ENCODE results near the gene TRMT2A. TPM values are rescaled to one million over a fixed set of nuclear protein-coding genes. Genes with fewer than 3 reads are reported as not detected.

Gene TRMT2A
- total RNA-seq, 5 donors from 2014 or later (not counting 1 experiment from before 2014, with no cell fraction given) = 87.6 to 136 (median 123) TPM

- Mint-ChIP-seq H3K4me1 (peaks cover 14 to 28% (median 25%) of the 10 kb centered on the region in 3 donors), H3K4me3 (no peak overlapping the region), H3K36me3 (peaks cover 18% of the 10 kb centered on the region), H3K9me3 (no peaks in the 10 kb centered on the region), H3K27me3 (no peaks in the 10 kb centered on the region), H3K27ac (no peak overlapping the region)
- peak in 1 of 35 experiments; percentile 50 for DNase-seq
- Histone ChIP-seq H3K4me3 (ENCODE audit: control insufficient read depth in 1 of 2, extremely low read depth in 1 of 2, low read length in 1 of 2) (no peak overlapping the region), H3K36me3 (ENCODE audit: control insufficient read depth in 2 of 2, extremely low read depth in 1 of 2, insufficient read depth in 1 of 2, low read length in 1 of 2) (peaks cover 21 to 64% of the 10 kb centered on the region in 2 donors), H3K4me1 (ENCODE audit: control insufficient read depth in 1 of 2, extremely low read depth in 1 of 2, insufficient read depth in 2 of 2, low read length in 2 of 2) (peaks cover 2 to 60% of the 10 kb centered on the region in 2 experiments), H3K27ac (ENCODE audit: low read length) (no peak overlapping the region), H3K9me3 (no peaks in the 10 kb centered on the region), H3K27me3 (replicated peaks in 1 of 2; ENCODE audit: control insufficient read depth in 2 of 2, extremely low read depth in 1 of 2, insufficient read depth in 2 of 2, low read length in 1 of 2) (no peaks in the 10 kb centered on the region)
- ATAC-seq (replicated peaks in 1 of 4) = no peak
- CTCF ChIA-PET = no interaction called here
- POLR2A ChIA-PET = no interaction called here
- WGBS (ENCODE audit: insufficient coverage) = 94% methylated on average over 12 of the region's 13 CpGs
These were observed 6.5 kb upstream of the TRMT2A start for GRCh38 chr22:20123366-20124082.

DNA sequence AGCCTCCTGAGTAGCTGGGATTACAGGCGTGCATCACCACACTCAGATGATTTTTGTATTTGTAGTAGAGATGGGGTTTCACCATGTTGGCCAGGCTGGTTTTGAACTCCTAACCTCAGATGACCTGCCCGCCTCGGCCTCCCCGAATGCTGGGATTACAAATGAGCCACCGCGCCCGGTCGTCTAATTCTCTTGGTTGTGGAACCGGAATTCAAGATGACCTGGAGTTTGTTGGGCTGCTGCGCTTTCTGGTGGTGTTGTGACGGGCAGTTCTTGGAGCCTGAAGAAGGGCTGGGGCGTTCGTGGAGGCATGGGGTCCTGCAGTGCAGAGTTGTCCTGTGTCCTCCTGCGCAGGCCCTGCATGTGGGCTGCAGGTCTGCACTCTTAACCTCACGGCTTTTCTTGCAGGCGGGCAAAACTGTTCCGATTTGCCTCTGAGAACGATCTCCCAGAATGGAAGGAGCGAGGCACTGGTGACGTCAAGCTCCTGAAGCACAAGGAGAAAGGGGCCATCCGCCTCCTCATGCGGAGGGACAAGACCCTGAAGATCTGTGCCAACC is 4.9 kb upstream of the TRMT2A start:
- H3K9me3 Mint-ChIP-seq = no peaks in the 10 kb centered on the region
- POLR2A ChIA-PET = no interaction called here
- peaks cover 14% of the 10 kb centered on the region for H3K36me3 Mint-ChIP-seq
- no peak overlapping the region for H3K4me3 ChIP-seq (ENCODE audit: control insufficient read depth in 1 of 2, extremely low read depth in 1 of 2, low read length in 1 of 2)
- no peaks in the 10 kb centered on the region for H3K27me3 ChIP-seq (replicated peaks in 1 of 2; ENCODE audit: control insufficient read depth in 2 of 2, extremely low read depth in 1 of 2, insufficient read depth in 2 of 2, low read length in 1 of 2)
- peaks cover 19 to 60% of the 10 kb centered on the region in 2 donors for H3K36me3 ChIP-seq (ENCODE audit: control insufficient read depth in 2 of 2, extremely low read depth in 1 of 2, insufficient read depth in 1 of 2, low read length in 1 of 2)
- DNase-seq (no peak), ATAC-seq (replicated peaks in 1 of 4) (no peak)
- no peak overlapping the region for H3K27ac ChIP-seq (ENCODE audit: low read length)
- CTCF ChIA-PET = interaction anchor here (0.6 kb wide), 2 partner anchors 152 to 796 kb away, joined by 3 read pairs; partner anchors contain the start of gene CRKL (in 1 of the 2)
- peaks cover 16 to 39% (median 30%) of the 10 kb centered on the region in 3 donors for H3K4me1 Mint-ChIP-seq
- H3K4me3 Mint-ChIP-seq = no peak overlapping the region
- H3K9me3 ChIP-seq = no peaks in the 10 kb centered on the region
- peaks cover 8 to 67% of the 10 kb centered on the region in 2 experiments for H3K4me1 ChIP-seq (ENCODE audit: control insufficient read depth in 1 of 2, extremely low read depth in 1 of 2, insufficient read depth in 2 of 2, low read length in 2 of 2)
- no peaks in the 10 kb centered on the region for H3K27me3 Mint-ChIP-seq
- H3K27ac Mint-ChIP-seq = no peak overlapping the region
- 96% methylated on average over 20 of the region's 22 CpGs for WGBS (ENCODE audit: insufficient coverage)

GRCh38 chr22:20118300-20119020 is 1.4 kb upstream of the TRMT2A start:
- H3K9me3 ChIP-seq = no peaks in the 10 kb centered on the region
- peak overlapping the region; percentile 67 to 79 for H3K27ac Mint-ChIP-seq
- peaks cover 17 to 86% of the 10 kb centered on the region in 2 experiments for H3K4me1 ChIP-seq (ENCODE audit: control insufficient read depth in 1 of 2, extremely low read depth in 1 of 2, insufficient read depth in 2 of 2, low read length in 2 of 2)
- H3K4me3 Mint-ChIP-seq = peak overlapping the region; percentile 77 to 82 (median 78)
- no peaks in the 10 kb centered on the region for H3K9me3 Mint-ChIP-seq
- ATAC-seq (replicated peaks in 1 of 4) = no peak
- no peak for DNase-seq
- peaks cover 28 to 54% (median 42%) of the 10 kb centered on the region in 3 donors for H3K4me1 Mint-ChIP-seq
- ChIA-PET CTCF (no interaction called here), POLR2A (no interaction called here)
- peak overlapping the region; percentile 54 for H3K27ac ChIP-seq (ENCODE audit: low read length)
- peaks cover 3 to 56% of the 10 kb centered on the region in 2 donors for H3K36me3 ChIP-seq (ENCODE audit: control insufficient read depth in 2 of 2, extremely low read depth in 1 of 2, insufficient read depth in 1 of 2, low read length in 1 of 2)
- 33% methylated on average over 3 of the region's 8 CpGs for WGBS (ENCODE audit: insufficient coverage)
- H3K36me3 Mint-ChIP-seq = peaks cover 12% of the 10 kb centered on the region
- no peaks in the 10 kb centered on the region for H3K27me3 Mint-ChIP-seq
- no peaks in the 10 kb centered on the region for H3K27me3 ChIP-seq (replicated peaks in 1 of 2; ENCODE audit: control insufficient read depth in 2 of 2, extremely low read depth in 1 of 2, insufficient read depth in 2 of 2, low read length in 1 of 2)
- peak overlapping the region; percentile 64 to 86 for H3K4me3 ChIP-seq (ENCODE audit: control insufficient read depth in 1 of 2, extremely low read depth in 1 of 2, low read length in 1 of 2)

DNA sequence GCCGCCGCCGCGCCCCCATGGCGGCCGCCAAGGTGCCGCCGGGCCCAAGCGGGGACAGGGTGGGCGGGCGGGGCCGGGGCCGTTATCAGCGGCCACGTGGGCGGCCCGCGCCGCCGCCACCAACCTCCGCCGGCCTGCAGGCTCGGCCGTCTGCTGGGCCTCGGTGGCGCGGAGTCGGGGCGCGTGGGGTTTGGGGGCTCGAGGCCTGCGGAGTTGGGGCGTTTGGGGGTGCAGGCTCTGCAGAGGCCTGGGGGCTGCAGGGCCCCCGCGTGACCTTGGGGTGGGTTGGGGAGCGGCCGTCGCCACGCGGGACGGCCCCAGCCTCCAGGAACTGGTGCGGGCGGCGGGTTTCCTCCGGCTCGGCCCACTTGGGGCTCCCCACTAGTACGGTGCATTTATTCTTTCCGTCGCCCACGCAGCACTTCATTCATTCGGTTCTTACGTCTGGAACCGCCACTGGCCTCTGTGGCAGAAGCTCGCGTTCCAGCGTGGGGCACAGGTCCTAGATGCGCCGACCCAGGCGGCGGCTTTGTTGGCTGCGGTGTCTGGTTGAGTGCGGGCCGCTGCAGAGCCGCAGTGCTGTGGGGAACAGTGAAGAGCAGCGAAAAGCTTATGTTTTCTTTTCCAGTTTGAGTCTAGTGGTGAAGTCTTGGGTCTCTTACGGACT is 740 bp upstream of the TRMT2A start:
- WGBS (ENCODE audit: insufficient coverage) = 0% methylated on average over 65 of the region's 66 CpGs
- Mint-ChIP-seq H3K36me3 (peaks cover 12% of the 10 kb centered on the region), H3K9me3 (no peaks in the 10 kb centered on the region), H3K27ac (peak overlapping the region; percentile 49 to 79), H3K27me3 (no peaks in the 10 kb centered on the region), H3K4me1 (peaks cover 28 to 54% (median 42%) of the 10 kb centered on the region in 3 donors), H3K4me3 (peak overlapping the region; percentile 77 to 82 (median 78))
- H3K9me3 ChIP-seq = no peaks in the 10 kb centered on the region
- peaks cover 17 to 86% of the 10 kb centered on the region in 2 experiments for H3K4me1 ChIP-seq (ENCODE audit: control insufficient read depth in 1 of 2, extremely low read depth in 1 of 2, insufficient read depth in 2 of 2, low read length in 2 of 2)
- H3K27me3 ChIP-seq (replicated peaks in 1 of 2; ENCODE audit: control insufficient read depth in 2 of 2, extremely low read depth in 1 of 2, insufficient read depth in 2 of 2, low read length in 1 of 2) = no peaks in the 10 kb centered on the region
- peak overlapping the region; percentile 64 to 86 for H3K4me3 ChIP-seq (ENCODE audit: control insufficient read depth in 1 of 2, extremely low read depth in 1 of 2, low read length in 1 of 2)
- H3K36me3 ChIP-seq (ENCODE audit: control insufficient read depth in 2 of 2, extremely low read depth in 1 of 2, insufficient read depth in 1 of 2, low read length in 1 of 2) = peaks cover 2 to 61% of the 10 kb centered on the region in 2 donors
- H3K27ac ChIP-seq (ENCODE audit: low read length) = peak overlapping the region; percentile 54
- POLR2A ChIA-PET = interaction anchor here in 1 of 2 donors (0.7 kb wide), 2 partner anchors 21 to 276 kb away, joined by 8 to 10 read pairs; no protein-coding TSS in a partner anchor
- ATAC-seq (replicated peaks in 1 of 4) (peak; percentile 8 to 25 (median 12)), DNase-seq (peak in 27 of 35 experiments; percentile 31 to 68 (median 43))
- CTCF ChIA-PET = interaction anchor here in 1 of 2 donors (0.6 to 1.4 kb wide), 2 partner anchors 11 to 36 kb away, joined by 5 read pairs; no protein-coding TSS in a partner anchor

DNA sequence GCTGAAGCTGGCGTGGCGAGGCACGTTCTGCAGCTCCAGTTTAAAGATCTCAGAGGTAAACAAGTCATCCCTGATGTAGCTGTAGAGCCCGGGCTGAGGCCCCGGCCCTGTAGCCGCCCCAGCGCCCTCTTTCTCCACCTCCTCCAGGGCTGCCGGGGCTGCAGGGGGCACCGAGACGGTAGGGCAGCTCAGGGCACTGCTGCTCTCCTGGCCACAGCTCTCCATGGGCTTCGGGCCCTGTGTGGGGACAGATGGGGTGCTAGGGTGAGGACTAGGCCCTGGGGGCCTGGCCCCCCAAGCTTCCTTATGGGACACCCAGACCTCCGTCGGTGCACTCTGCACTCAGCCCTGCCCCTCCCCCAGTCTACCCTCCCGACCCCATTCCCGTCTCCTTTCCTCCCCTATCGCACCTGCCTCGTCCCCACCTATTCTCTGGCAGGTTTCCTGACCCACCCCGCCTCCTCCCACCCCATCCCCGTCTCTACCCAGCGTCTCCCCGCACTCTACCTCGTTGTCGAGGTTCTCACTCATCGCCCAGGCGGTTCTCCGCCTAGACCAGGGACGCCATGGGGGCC is 563 bp downstream of the TRMT2A start:
- POLR2A ChIA-PET = no interaction called here
- WGBS (ENCODE audit: insufficient coverage) = 6% methylated on average over 18 of the region's 27 CpGs
- H3K36me3 ChIP-seq (ENCODE audit: control insufficient read depth in 2 of 2, extremely low read depth in 1 of 2, insufficient read depth in 1 of 2, low read length in 1 of 2) = peaks cover 2 to 63% of the 10 kb centered on the region in 2 donors
- peaks cover 21 to 50% (median 39%) of the 10 kb centered on the region in 3 donors for H3K4me1 Mint-ChIP-seq
- peaks cover 17 to 86% of the 10 kb centered on the region in 2 experiments for H3K4me1 ChIP-seq (ENCODE audit: control insufficient read depth in 1 of 2, extremely low read depth in 1 of 2, insufficient read depth in 2 of 2, low read length in 2 of 2)
- H3K4me3 ChIP-seq (ENCODE audit: control insufficient read depth in 1 of 2, extremely low read depth in 1 of 2, low read length in 1 of 2) = peak overlapping the region; percentile 79 to 86
- no peaks in the 10 kb centered on the region for H3K27me3 Mint-ChIP-seq
- peak overlapping the region; percentile 73 for H3K27ac ChIP-seq (ENCODE audit: low read length)
- DNase-seq (no peak), ATAC-seq (replicated peaks in 1 of 4) (no peak)
- H3K9me3 ChIP-seq = no peaks in the 10 kb centered on the region
- peak overlapping the region; percentile 77 to 89 (median 85) for H3K4me3 Mint-ChIP-seq
- H3K9me3 Mint-ChIP-seq = no peaks in the 10 kb centered on the region
- CTCF ChIA-PET = interaction anchor here in 1 of 2 donors (1.4 kb wide), 1 partner anchor 13 kb away, joined by 5 read pairs; no protein-coding TSS in a partner anchor
- no peaks in the 10 kb centered on the region for H3K27me3 ChIP-seq (replicated peaks in 1 of 2; ENCODE audit: control insufficient read depth in 2 of 2, extremely low read depth in 1 of 2, insufficient read depth in 2 of 2, low read length in 1 of 2)
- H3K27ac Mint-ChIP-seq = peak overlapping the region; percentile 89 to 92
- H3K36me3 Mint-ChIP-seq = peaks cover 12% of the 10 kb centered on the region
